Activated naive CD4-positive, alpha-beta T cell treated with anti-CD3 and anti-CD28 coated beads, Interleukin-2, amount 10 ng/mL, durations not matched to agents 7 days and 5 days (primary cell): Measurements from ENCODE around the gene FBXO34.

Experiments used
- CTCF ChIA-PET: fragments of 350-600 bp; sonication (Branson Sonifier 250); formaldehyde crosslinking; loops from one replicate; lab custom pipeline; 2021; ENCODE audit warnings: antibody characterized with exemption; lab: Charles Lee
- DNase-seq: peaks from one replicate; pipeline ENCODE4 v3.0.0-alpha.2; 2020
- H3K27ac Mint-ChIP-seq: one replicate; pipeline ENCODE4 v1.8.0; 2021; ENCODE audit warnings: mild to moderate bottlenecking, moderate library complexity, mixed read lengths
- H3K27me3 Mint-ChIP-seq: one replicate; pipeline ENCODE4 v1.8.0; 2021; ENCODE audit warnings: mild to moderate bottlenecking, mixed read lengths
- H3K36me3 Mint-ChIP-seq: one replicate; pipeline ENCODE4 v1.8.0; 2021; ENCODE audit warnings: mixed read lengths
- H3K4me1 Mint-ChIP-seq: one replicate; pipeline ENCODE4 v1.8.0; 2021; ENCODE audit warnings: mixed read lengths
- H3K4me3 Mint-ChIP-seq: one replicate; pipeline ENCODE4 v1.8.0; 2021; ENCODE audit warnings: mild to moderate bottlenecking, moderate library complexity, mixed read lengths
- H3K9me3 Mint-ChIP-seq: one replicate; pipeline ENCODE4 v1.8.0; 2021; ENCODE audit warnings: mixed read lengths

Gene FBXO34

DNA sequence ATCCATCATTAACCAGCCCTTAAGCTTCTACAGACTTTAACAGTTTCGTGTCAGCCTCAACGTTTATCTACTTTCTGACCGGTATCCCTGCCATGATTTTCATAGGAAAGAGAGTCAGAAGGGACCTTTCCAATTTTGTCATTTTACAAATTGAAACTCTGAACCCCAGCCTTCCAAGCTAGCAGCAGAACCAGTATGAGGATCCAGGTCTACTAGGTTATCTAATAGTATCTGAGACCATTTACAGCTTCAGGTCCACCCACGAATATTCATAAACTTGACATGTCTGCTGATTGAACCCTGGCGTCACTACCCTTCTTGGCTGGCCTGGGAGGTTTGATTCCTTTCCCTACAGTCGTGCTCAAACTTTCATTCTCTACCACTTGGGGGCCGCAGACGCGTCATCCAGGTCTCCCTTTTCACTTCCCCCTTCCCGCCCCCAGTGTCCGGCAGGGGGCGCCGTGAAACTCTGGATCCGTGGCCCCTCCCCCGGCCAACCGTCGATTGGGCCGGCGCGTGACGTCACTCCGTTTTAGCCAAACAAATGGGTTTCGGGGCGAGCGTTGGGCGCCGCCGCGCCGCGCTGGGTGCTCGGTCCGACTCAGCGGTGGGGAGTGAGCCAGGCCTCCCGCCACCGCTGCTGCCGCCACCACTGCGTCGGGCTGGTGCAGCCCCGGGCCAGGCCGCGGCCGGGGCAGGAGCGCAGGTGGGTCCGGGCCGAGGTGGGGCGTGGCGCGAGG is at the start of gene FBXO34:
Gene FBXO34, plus strand, starts transcription at position 590 of the 740 bp plus-strand sequence. CDS start 78,970 bp downstream, outside the sequence.
- Mint-ChIP-seq H3K36me3 (peaks cover 3% of the 10 kb centered on the region), H3K4me1 (peaks cover 40% of the 10 kb centered on the region), H3K27me3 (peaks cover 6% of the 10 kb centered on the region), H3K9me3 (no peaks in the 10 kb centered on the region), H3K4me3 (peak within 1 kb of the TSS; percentile 85), H3K27ac (peak within 1 kb of the TSS; percentile 94)
- CTCF ChIA-PET: interaction anchor here (0.6 to 7.2 kb wide), 26 partner anchors 9 to 319 kb away, joined by 3 to 139 read pairs (median 4); no protein-coding TSS in a partner anchor
- peak; percentile 99 for DNase-seq

DNA sequence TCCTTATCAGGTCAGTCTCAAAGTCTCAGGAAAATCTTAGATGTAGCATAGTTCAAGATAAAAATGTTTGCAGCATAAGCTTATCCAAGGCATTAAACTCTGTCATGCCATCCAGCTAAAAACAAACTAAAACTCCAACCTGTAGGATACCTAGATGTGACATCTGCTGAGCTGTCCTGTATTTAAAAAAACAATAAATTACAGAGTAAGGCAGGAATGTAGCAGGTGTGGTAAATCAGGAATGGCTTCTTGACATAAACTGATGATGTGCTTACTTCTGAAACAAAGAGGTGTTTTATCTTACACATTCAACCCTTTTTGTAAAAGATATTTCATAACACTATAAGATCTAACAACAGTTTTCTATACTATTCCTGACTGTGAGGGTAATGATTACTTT is 49.3 kb upstream of the FBXO34 start:
- CTCF ChIA-PET: interaction anchor here (1.4 kb wide), 1 partner anchor 132 kb away, joined by 3 read pairs; no protein-coding TSS in a partner anchor
- no peak for DNase-seq
- H3K36me3 Mint-ChIP-seq: peaks cover 3% of the 10 kb centered on the region
- H3K4me3 Mint-ChIP-seq: no peak overlapping the region
- H3K27ac Mint-ChIP-seq: no peak overlapping the region
- H3K27me3 Mint-ChIP-seq: peaks cover 9% of the 10 kb centered on the region
- H3K9me3 Mint-ChIP-seq: peaks cover 8% of the 10 kb centered on the region
- H3K4me1 Mint-ChIP-seq: no peaks in the 10 kb centered on the region

DNA sequence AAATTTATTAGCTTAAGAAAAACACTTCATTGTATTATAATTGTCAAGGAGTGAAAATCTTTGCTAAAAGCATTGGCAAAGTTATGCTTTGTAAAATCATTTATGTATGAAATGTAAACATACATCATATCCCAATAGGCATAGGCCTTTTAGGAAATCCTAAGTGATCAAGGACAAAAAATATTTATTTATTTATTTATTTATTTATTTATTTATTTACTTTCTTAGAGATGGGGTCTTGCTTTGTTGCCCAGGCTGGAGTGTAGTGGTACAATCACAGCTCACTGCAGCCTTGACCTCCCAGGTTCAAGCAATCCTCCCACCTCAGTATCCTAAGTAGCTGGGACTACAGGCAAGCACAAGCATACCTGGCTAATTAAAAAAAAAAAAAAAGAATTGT is 47.9 kb upstream of the FBXO34 start:
- Mint-ChIP-seq H3K36me3 (peaks cover 3% of the 10 kb centered on the region), H3K4me3 (no peak overlapping the region), H3K4me1 (no peaks in the 10 kb centered on the region), H3K27ac (no peak overlapping the region), H3K9me3 (peaks cover 11% of the 10 kb centered on the region), H3K27me3 (peaks cover 8% of the 10 kb centered on the region)
- DNase-seq: no peak
- CTCF ChIA-PET: interaction anchor here (1.5 kb wide), 1 partner anchor 10 kb away, joined by 7 read pairs; no protein-coding TSS in a partner anchor

GRCh38 chr14:55228261-55228660 is 43.0 kb upstream of the FBXO34 start:
- Mint-ChIP-seq H3K27me3 (peaks cover 29% of the 10 kb centered on the region), H3K4me3 (no peak overlapping the region), H3K9me3 (peaks cover 11% of the 10 kb centered on the region), H3K36me3 (peaks cover 3% of the 10 kb centered on the region), H3K4me1 (no peaks in the 10 kb centered on the region), H3K27ac (no peak overlapping the region)
- CTCF ChIA-PET: no interaction called here
- DNase-seq: no peak

DNA sequence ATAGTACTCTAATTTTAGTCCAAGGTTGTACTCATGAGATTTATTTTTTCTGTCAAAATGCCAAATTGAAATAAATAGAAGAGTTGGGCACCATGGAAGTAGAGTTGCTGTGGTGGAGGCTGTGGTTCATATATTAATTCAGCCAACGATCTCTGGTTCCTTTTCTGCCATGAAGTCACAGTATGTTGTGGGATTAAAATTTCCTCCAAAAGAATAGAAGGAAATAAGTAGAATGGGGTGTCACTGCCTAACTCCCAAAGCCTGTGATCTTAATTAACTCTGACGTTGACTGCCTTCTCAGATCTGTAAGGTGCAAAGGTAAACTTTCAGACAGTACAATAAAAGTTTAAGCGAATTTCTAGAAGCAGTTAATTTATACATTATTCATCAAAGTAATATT is 37.6 kb upstream of the FBXO34 start:
- Mint-ChIP-seq H3K27me3 (peaks cover 45% of the 10 kb centered on the region), H3K9me3 (no peaks in the 10 kb centered on the region), H3K4me1 (no peaks in the 10 kb centered on the region), H3K36me3 (no peaks in the 10 kb centered on the region), H3K4me3 (no peak overlapping the region), H3K27ac (no peak overlapping the region)
- CTCF ChIA-PET: no interaction called here
- no peak for DNase-seq

DNA sequence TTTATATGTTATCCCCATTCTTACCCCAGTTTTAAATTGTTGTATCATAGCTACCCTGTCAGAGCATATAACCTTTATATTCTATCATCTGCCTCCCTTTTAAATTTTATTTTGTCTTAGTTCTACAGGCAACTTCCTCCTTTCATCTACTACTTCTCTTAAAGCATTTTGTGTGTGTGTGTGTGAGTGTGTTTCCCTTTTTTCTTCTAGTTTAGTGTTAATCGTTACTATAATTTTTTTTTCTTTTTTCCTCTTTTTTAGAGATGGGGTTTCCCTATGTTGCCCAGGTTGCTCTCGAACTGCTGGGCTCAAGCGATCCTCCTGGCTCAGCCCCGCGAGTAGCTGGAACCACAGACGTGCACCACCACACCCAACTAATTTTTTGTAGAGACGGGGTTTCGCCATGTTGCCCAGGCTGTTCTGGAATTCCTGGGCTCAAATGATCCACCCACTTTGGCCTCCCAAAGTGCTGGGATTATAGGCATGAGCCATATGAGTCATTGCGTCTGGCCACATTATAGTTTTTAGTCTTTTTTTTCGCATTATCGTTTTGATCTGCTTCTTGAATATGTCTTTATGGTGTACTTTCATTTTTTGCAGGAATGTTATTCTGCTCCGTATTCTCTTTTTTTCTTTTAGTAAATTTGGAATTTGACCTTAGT is 33.1 kb upstream of the FBXO34 start:
- peaks cover 18% of the 10 kb centered on the region for H3K27me3 Mint-ChIP-seq
- no peaks in the 10 kb centered on the region for H3K36me3 Mint-ChIP-seq
- H3K4me1 Mint-ChIP-seq: no peaks in the 10 kb centered on the region
- CTCF ChIA-PET: interaction anchor here (1.2 kb wide), 1 partner anchor 117 kb away, joined by 3 read pairs; no protein-coding TSS in a partner anchor
- no peaks in the 10 kb centered on the region for H3K9me3 Mint-ChIP-seq
- no peak overlapping the region for H3K4me3 Mint-ChIP-seq
- no peak for DNase-seq
- H3K27ac Mint-ChIP-seq: no peak overlapping the region

DNA sequence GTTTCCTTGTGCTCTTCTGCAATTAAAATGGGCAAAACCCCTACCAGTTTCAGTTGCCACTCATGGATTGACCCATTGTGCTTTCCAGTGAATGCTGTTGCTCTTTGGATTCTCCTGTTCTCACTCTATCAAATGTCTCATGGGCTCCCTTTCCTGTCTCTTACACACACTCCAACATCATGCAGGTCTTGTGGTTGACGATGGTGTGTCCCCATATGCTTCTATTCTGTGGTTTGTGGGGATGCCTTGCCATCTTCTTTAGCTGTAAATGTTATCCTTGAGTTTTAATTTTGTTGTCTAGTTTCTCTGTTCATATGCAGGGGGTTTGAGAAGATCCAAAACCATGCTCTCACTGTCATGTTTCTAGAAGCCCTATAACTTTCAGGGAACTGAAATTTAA is 31.9 kb upstream of the FBXO34 start:
- Mint-ChIP-seq H3K27me3 (peaks cover 18% of the 10 kb centered on the region), H3K4me1 (no peaks in the 10 kb centered on the region), H3K9me3 (no peaks in the 10 kb centered on the region), H3K4me3 (no peak overlapping the region), H3K36me3 (no peaks in the 10 kb centered on the region), H3K27ac (no peak overlapping the region)
- CTCF ChIA-PET: no interaction called here
- DNase-seq: no peak

GRCh38 chr14:55240526-55241178 is 30.6 kb upstream of the FBXO34 start:
- Mint-ChIP-seq H3K36me3 (no peaks in the 10 kb centered on the region), H3K27ac (no peak overlapping the region), H3K4me1 (no peaks in the 10 kb centered on the region), H3K9me3 (no peaks in the 10 kb centered on the region), H3K4me3 (no peak overlapping the region), H3K27me3 (peaks cover 13% of the 10 kb centered on the region)
- DNase-seq: no peak
- CTCF ChIA-PET: no interaction called here

DNA sequence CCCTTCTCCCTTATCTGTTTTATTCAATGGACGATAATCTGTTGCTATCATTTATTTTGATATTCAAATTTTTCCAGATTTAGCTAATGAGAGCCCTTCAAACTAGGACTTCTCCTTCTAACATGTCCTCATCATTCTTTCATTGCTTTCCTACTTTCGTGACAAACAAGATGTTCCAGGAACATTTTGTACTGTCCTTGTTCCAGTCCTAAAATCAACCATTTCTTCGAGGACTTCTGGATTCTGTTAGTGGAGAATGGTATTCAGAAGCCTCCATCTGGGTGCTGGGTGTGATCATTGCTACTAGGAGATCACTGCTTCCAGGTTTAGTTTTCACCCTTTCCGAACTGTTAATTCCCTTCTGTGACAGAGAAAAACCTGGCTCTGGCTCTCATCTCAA is 29.5 kb upstream of the FBXO34 start:
- Mint-ChIP-seq H3K4me1 (no peaks in the 10 kb centered on the region), H3K4me3 (no peak overlapping the region), H3K27ac (no peak overlapping the region), H3K9me3 (no peaks in the 10 kb centered on the region), H3K36me3 (no peaks in the 10 kb centered on the region), H3K27me3 (peaks cover 14% of the 10 kb centered on the region)
- CTCF ChIA-PET: no interaction called here
- DNase-seq: no peak

DNA sequence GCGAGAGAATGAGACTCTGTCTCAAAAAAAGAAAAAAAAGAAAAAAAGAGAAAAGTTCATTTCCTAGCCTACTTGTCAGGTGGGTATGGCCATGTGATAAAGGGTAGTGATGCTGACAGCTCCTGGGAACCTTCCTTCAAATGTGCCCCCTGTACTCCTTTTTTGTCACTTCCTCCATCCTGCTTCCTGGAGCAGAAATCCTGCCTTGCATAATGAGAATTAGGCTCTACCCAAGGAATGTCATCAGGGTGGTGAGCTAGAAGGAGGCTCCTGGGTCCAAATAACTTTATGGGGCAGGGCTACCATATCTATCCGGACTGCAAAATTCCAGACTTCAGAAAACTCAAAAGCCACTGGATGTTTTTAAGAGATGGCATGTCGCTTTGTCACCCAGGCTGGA is 27.8 kb upstream of the FBXO34 start:
- no peak overlapping the region for H3K27ac Mint-ChIP-seq
- H3K4me3 Mint-ChIP-seq: no peak overlapping the region
- no peaks in the 10 kb centered on the region for H3K9me3 Mint-ChIP-seq
- CTCF ChIA-PET: interaction anchor here (1.9 to 5.4 kb wide), 2 partner anchors 112 to 188 kb away, joined by 5 to 43 read pairs; no protein-coding TSS in a partner anchor
- no peak for DNase-seq
- peaks cover 21% of the 10 kb centered on the region for H3K27me3 Mint-ChIP-seq
- no peaks in the 10 kb centered on the region for H3K4me1 Mint-ChIP-seq
- no peaks in the 10 kb centered on the region for H3K36me3 Mint-ChIP-seq

DNA sequence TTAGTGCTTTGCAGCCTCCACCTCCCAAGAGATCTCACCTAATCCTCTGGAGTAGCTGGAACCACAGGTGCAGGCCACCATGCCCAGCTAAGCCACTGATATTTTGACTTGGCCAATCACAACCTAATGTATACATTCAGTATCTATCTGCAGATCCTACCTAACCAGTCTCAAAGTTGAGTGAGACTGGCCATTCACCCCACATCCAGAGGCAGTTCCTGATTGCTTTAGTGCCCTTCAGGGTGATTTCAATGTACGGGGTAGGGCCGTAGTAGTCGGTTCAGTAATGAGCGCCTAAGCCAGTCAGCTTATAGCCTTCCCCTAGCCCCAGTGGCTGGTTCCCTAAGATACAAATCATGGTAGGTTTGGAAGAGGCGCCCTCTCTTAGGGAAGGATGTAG is 27.4 kb upstream of the FBXO34 start:
- Mint-ChIP-seq H3K27ac (no peak overlapping the region), H3K4me1 (no peaks in the 10 kb centered on the region), H3K9me3 (no peaks in the 10 kb centered on the region), H3K4me3 (no peak overlapping the region), H3K27me3 (peaks cover 25% of the 10 kb centered on the region), H3K36me3 (no peaks in the 10 kb centered on the region)
- no peak for DNase-seq
- CTCF ChIA-PET: interaction anchor here (1.9 to 5.4 kb wide), 2 partner anchors 112 to 187 kb away, joined by 5 to 43 read pairs; no protein-coding TSS in a partner anchor

- Mint-ChIP-seq H3K4me3 (no peak overlapping the region), H3K9me3 (no peaks in the 10 kb centered on the region), H3K4me1 (no peaks in the 10 kb centered on the region), H3K27ac (no peak overlapping the region), H3K27me3 (peaks cover 37% of the 10 kb centered on the region), H3K36me3 (no peaks in the 10 kb centered on the region)
- CTCF ChIA-PET: interaction anchor here (0.6 to 5.4 kb wide), 9 partner anchors 15 to 181 kb away, joined by 3 to 43 read pairs (median 3); no protein-coding TSS in a partner anchor
- peak; percentile 47 for DNase-seq
These were observed 25.5 kb upstream of the FBXO34 start for GRCh38 chr14:55245657-55246268.

DNA sequence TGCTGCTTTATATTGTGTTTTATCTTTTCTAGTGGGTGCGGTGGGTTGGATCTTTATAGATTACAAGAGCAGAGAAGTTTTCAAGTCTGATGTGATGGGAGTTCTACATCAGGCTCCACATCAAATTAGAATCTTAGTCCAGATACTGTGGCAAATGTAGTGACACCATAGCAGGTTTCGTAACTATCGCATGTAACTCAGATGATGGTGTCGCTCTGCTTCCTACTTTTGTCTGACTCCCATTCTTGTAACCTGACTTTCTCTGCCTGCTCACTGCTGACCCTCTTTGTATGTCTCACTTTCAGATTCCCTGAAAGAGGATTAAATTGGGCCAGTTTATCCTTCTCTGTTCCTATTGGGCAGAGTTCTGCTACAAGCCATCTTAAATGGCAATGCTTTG is 22.8 kb upstream of the FBXO34 start:
- Mint-ChIP-seq H3K27ac (no peak overlapping the region), H3K4me3 (no peak overlapping the region), H3K27me3 (peaks cover 37% of the 10 kb centered on the region), H3K36me3 (no peaks in the 10 kb centered on the region), H3K4me1 (no peaks in the 10 kb centered on the region), H3K9me3 (no peaks in the 10 kb centered on the region)
- DNase-seq: no peak
- CTCF ChIA-PET: interaction anchor here (1.0 kb wide), 1 partner anchor 22 kb away, joined by 3 read pairs; no protein-coding TSS in a partner anchor

DNA sequence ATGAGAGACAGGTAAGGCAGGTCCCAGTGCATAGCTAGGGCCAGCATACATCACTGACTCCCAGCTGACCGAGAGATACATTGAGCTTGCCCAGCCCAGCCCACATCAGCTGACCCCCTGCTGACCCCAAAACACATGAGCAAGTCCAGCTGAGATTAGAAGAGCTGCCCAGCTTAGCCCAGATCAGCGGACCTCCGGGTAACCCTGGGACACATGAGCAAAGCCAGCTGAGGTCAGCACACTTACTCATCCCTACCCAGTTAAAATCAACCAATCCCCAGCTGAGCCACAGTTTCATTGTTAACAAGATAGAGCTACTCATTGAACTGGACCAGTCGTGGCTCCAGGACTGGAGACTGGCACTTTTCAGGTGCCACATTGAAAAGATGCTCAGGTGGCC is 21.8 kb upstream of the FBXO34 start:
- Mint-ChIP-seq H3K27me3 (peaks cover 36% of the 10 kb centered on the region), H3K27ac (no peak overlapping the region), H3K9me3 (no peaks in the 10 kb centered on the region), H3K36me3 (no peaks in the 10 kb centered on the region), H3K4me3 (no peak overlapping the region), H3K4me1 (no peaks in the 10 kb centered on the region)
- no peak for DNase-seq
- CTCF ChIA-PET: interaction anchor here (1.0 to 1.3 kb wide), 2 partner anchors 21 to 105 kb away, joined by 3 to 5 read pairs; no protein-coding TSS in a partner anchor
